ENCODE measurements around the gene USP34.

USP34 gene

GRCh38 chr2:61357681-61358080, 113.2 kb downstream of the USP34 start (continued):
- no peak for TF ChIP-seq ZNF146 (tag by site-specific recombination; IDR thresholded peaks at IDR 0.05)
- TF ChIP-seq, protein P1, sequence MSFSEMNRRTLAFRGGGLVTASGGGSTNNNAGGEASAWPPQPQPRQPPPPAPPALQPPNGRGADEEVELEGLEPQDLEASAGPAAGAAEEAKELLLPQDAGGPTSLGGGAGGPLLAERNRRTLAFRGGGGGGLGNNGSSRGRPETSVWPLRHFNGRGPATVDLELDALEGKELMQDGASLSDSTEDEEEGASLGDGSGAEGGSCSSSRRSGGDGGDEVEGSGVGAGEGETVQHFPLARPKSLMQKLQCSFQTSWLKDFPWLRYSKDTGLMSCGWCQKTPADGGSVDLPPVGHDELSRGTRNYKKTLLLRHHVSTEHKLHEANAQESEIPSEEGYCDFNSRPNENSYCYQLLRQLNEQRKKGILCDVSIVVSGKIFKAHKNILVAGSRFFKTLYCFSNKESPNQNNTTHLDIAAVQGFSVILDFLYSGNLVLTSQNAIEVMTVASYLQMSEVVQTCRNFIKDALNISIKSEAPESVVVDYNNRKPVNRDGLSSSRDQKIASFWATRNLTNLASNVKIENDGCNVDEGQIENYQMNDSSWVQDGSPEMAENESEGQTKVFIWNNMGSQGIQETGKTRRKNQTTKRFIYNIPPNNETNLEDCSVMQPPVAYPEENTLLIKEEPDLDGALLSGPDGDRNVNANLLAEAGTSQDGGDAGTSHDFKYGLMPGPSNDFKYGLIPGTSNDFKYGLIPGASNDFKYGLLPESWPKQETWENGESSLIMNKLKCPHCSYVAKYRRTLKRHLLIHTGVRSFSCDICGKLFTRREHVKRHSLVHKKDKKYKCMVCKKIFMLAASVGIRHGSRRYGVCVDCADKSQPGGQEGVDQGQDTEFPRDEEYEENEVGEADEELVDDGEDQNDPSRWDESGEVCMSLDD (tag by site-specific recombination; IDR thresholded peaks at IDR 0.05): no peak
- no peak for TF ChIP-seq ZNF155 (tag by site-specific recombination; IDR thresholded peaks at IDR 0.05)
- TF ChIP-seq SP3 (tag by site-specific recombination; IDR thresholded peaks at IDR 0.05): no peak
- no peak for TF ChIP-seq ZNF362 (tag by site-specific recombination; IDR thresholded peaks at IDR 0.05)
- no peak for TF ChIP-seq ZNF544 (tag by site-specific recombination; IDR thresholded peaks at IDR 0.05)

- TF ChIP-seq OVOL3 (tag by site-specific recombination; IDR thresholded peaks at IDR 0.05) (no peak), ZNF837 (tag by site-specific recombination; IDR thresholded peaks at IDR 0.05) (no peak), ZSCAN18 (tag by site-specific recombination; IDR thresholded peaks at IDR 0.05) (no peak), ZNF521 (tag by site-specific recombination; IDR thresholded peaks at IDR 0.05) (no peak)
- TF ChIP-seq, protein P2, sequence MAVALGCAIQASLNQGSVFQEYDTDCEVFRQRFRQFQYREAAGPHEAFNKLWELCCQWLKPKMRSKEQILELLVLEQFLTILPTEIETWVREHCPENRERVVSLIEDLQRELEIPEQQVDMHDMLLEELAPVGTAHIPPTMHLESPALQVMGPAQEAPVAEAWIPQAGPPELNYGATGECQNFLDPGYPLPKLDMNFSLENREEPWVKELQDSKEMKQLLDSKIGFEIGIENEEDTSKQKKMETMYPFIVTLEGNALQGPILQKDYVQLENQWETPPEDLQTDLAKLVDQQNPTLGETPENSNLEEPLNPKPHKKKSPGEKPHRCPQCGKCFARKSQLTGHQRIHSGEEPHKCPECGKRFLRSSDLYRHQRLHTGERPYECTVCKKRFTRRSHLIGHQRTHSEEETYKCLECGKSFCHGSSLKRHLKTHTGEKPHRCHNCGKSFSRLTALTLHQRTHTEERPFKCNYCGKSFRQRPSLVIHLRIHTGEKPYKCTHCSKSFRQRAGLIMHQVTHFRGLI (tag by site-specific recombination; IDR thresholded peaks at IDR 0.05): no peak
- Histone ChIP-seq H3K36me3 (ENCODE audit: control insufficient read depth in 2 of 2, insufficient read depth in 1 of 2, low read length in 2 of 2) (peaks cover 3 to 11% of the 10 kb centered on the region in 2 experiments; a peak in 2 of 3 replicates), H3K4me1 (ENCODE audit: control insufficient read depth, insufficient read depth, low read length) (peaks cover 4% of the 10 kb centered on the region; the same call in 1 of the 2 replicates), H3K27ac (ENCODE audit: extremely low read depth, low read depth, low read length) (no peak overlapping the region), H3K9me3 (ENCODE audit: control insufficient read depth, insufficient read depth, low read depth, low read length) (no peaks in the 10 kb centered on the region), H3K4me3 (ENCODE audit: low read depth, low read length) (no peak overlapping the region)
- CTCF ChIA-PET: no interaction called here
- POLR2A ChIA-PET: no interaction called here
These were observed 113.9 kb downstream of the USP34 start for GRCh38 chr2:61356958-61357350.

DNA sequence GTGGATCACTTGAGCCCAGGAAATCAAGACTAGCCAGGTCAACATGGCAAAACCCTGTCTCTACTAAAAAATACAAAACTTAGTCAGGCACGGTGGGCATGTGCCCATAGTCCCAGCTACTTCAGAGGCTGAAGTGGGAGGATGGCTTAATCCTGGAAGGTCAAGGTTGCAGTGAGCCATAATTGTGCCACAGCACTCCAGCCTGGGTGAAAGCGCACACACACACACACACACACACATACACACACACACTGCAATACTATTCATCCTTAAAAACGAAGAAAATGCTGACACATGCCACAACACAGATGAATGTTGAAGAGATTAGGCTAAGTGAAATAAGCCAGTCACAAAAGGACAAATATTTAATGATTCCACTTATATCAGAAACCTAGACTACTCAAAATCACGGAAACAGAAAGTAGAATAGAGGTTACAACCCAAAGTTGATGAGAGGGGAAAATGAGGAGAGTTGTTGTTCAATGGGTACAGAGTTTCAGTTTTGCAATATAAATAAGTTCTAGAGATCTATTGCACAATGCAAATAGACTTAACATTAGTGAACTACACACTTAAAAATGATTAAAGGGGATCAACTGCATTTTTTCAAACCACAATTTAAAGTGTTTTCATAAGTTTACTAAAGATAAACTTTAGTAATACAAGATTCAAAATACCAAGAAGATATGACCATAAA, 114.5 kb downstream of the USP34 start:
- ChIA-PET CTCF (no interaction called here), POLR2A (no interaction called here)
- peaks cover 3 to 11% of the 10 kb centered on the region in 2 experiments for H3K36me3 ChIP-seq (ENCODE audit: control insufficient read depth in 2 of 2, insufficient read depth in 1 of 2, low read length in 2 of 2)
- H3K4me3 ChIP-seq (ENCODE audit: low read depth, low read length): no peak overlapping the region
- H3K4me1 ChIP-seq (ENCODE audit: control insufficient read depth, insufficient read depth, low read length): peaks cover 4% of the 10 kb centered on the region; the same call in 1 of the 2 replicates
- no peak overlapping the region for H3K27ac ChIP-seq (ENCODE audit: extremely low read depth, low read depth, low read length)
- TF ChIP-seq, protein P3, sequence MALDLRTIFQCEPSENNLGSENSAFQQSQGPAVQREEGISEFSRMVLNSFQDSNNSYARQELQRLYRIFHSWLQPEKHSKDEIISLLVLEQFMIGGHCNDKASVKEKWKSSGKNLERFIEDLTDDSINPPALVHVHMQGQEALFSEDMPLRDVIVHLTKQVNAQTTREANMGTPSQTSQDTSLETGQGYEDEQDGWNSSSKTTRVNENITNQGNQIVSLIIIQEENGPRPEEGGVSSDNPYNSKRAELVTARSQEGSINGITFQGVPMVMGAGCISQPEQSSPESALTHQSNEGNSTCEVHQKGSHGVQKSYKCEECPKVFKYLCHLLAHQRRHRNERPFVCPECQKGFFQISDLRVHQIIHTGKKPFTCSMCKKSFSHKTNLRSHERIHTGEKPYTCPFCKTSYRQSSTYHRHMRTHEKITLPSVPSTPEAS (tag by site-specific recombination; IDR thresholded peaks at IDR 0.05): peak; percentile 46; the same call in 1 of the 2 replicates
- TF ChIP-seq ZNF843 (tag by site-specific recombination; IDR thresholded peaks at IDR 0.05): no peak
- H3K9me3 ChIP-seq (ENCODE audit: control insufficient read depth, insufficient read depth, low read depth, low read length): no peaks in the 10 kb centered on the region
